ENCODE measurements around the gene TANC1.
"Not testable (repeated sequence)": the region's sequence is repeated elsewhere in the genome, so short reads cannot be mapped to it uniquely, and the experiment has no call there.

The TANC1 gene

DNA sequence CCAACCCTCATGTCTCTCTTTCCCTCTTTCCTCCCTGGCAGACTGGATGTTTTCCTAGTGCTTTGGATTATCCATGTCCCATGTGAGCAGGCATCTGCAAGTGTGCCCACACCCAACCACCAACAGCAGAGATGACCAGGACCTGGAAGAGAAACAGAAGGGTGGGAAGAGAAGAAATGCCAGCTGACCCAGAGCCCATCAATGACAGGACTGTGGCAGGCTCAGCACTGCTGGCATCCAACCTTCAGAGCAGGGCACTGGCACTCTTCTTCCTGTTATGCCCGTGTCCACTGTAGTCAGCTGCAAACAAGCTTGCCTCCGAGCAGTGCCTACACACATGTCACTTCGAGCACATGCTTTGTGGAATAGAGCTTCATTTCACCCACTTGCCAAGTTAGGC is 121.1 kb downstream of the TANC1 start:
- DNase-seq (ENCODE audit: low read depth), result no peak
- TF ChIP-seq, protein P1, sequence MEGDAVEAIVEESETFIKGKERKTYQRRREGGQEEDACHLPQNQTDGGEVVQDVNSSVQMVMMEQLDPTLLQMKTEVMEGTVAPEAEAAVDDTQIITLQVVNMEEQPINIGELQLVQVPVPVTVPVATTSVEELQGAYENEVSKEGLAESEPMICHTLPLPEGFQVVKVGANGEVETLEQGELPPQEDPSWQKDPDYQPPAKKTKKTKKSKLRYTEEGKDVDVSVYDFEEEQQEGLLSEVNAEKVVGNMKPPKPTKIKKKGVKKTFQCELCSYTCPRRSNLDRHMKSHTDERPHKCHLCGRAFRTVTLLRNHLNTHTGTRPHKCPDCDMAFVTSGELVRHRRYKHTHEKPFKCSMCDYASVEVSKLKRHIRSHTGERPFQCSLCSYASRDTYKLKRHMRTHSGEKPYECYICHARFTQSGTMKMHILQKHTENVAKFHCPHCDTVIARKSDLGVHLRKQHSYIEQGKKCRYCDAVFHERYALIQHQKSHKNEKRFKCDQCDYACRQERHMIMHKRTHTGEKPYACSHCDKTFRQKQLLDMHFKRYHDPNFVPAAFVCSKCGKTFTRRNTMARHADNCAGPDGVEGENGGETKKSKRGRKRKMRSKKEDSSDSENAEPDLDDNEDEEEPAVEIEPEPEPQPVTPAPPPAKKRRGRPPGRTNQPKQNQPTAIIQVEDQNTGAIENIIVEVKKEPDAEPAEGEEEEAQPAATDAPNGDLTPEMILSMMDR (IDR thresholded peaks at IDR 0.05; ENCODE audit: low read length, missing control alignments), result no peak
- no peak overlapping the region for H3K4me3 ChIP-seq (replicated peaks; ENCODE audit: low read depth, low read length)

- TF ChIP-seq, protein P1 (IDR thresholded peaks at IDR 0.05; ENCODE audit: low read length, missing control alignments), result no peak
- peak; percentile 51 for DNase-seq (ENCODE audit: low read depth)
- no peak overlapping the region for H3K4me3 ChIP-seq (replicated peaks; ENCODE audit: low read depth, low read length)
These were observed 122.2 kb downstream of the TANC1 start for GRCh38 chr2:159090514-159091201.

GRCh38 chr2:159091381-159091780 is 122.9 kb downstream of the TANC1 start:
- peak; percentile 89 for DNase-seq (ENCODE audit: low read depth)
- H3K4me3 ChIP-seq (replicated peaks; ENCODE audit: low read depth, low read length), result no peak overlapping the region
- TF ChIP-seq, protein P1 (IDR thresholded peaks at IDR 0.05; ENCODE audit: low read length, missing control alignments), result no peak

DNA sequence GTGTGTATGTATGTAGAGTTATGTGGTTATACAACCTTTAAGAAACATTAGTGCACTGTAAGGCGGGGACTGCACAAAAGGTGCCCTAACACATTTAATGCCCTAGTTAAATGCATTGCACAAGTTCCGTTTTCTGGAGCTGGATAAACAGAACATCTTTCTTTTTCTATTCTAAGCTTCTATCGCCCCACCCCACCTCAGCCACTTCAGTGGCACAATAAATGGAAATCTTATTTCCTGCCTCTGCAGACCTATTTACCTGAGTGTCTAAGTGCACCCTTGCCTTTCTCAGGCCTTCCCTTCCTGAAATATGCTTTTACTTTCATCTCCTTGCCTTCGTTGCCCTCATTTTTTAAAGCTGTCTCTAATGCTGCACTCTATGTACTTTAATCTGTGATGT is 123.5 kb downstream of the TANC1 start:
- peak; percentile 35 for DNase-seq (ENCODE audit: low read depth)
- no peak overlapping the region for H3K4me3 ChIP-seq (replicated peaks; ENCODE audit: low read depth, low read length)
- TF ChIP-seq, protein P1 (IDR thresholded peaks at IDR 0.05; ENCODE audit: low read length, missing control alignments), result no peak

GRCh38 chr2:159093497-159093896 is 125.1 kb downstream of the TANC1 start:
- H3K4me3 ChIP-seq (replicated peaks; ENCODE audit: low read depth, low read length), result no peak overlapping the region
- DNase-seq (ENCODE audit: low read depth), result no peak
- TF ChIP-seq, protein P1 (IDR thresholded peaks at IDR 0.05; ENCODE audit: low read length, missing control alignments), result no peak

- no peak overlapping the region for H3K4me3 ChIP-seq (replicated peaks; ENCODE audit: low read depth, low read length)
- DNase-seq (ENCODE audit: low read depth), result peak; percentile 79
- TF ChIP-seq, protein P1 (IDR thresholded peaks at IDR 0.05; ENCODE audit: low read length, missing control alignments), result no peak
These were observed 125.8 kb downstream of the TANC1 start for GRCh38 chr2:159094173-159094737.

GRCh38 chr2:159095813-159096212 is 127.4 kb downstream of the TANC1 start:
- TF ChIP-seq, protein P1 (IDR thresholded peaks at IDR 0.05; ENCODE audit: low read length, missing control alignments), result no peak
- no peak for DNase-seq (ENCODE audit: low read depth)
- H3K4me3 ChIP-seq (replicated peaks; ENCODE audit: low read depth, low read length), result no peak overlapping the region

DNA sequence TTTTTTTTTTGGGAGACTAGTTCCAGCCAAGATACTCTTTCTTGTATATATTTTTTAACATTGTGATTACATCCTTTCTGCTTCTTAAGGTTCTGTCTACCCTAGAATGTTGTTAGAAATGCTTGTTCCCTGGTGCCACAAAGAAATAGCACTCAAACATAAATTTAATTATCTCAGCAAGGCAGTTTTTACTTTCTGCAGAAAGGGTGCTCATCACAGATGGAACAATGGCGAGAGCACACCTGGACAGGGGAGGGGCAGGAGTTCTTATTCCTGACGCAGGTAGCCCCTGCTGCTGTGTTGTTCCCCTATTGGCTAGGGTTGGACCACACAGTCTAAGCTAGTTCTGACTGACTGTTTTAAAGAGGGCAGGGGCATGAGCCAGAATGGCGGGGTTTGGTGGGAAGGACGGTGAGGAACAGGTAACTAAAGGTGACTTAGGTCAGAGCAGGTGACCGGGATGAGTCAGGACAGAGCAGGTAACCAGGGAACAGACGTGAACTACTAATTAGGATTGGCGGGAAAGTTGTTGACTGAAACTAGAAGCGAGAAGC is 127.9 kb downstream of the TANC1 start:
- not testable (repeated sequence) for H3K4me3 ChIP-seq (replicated peaks; ENCODE audit: low read depth, low read length); DNase-seq (ENCODE audit: low read depth)
